Measurements from ENCODE around the gene ARPP19.
A peak's percentile ranks its signal among the peaks of the same experiment; 100 is the strongest.

The ARPP19 gene

DNA sequence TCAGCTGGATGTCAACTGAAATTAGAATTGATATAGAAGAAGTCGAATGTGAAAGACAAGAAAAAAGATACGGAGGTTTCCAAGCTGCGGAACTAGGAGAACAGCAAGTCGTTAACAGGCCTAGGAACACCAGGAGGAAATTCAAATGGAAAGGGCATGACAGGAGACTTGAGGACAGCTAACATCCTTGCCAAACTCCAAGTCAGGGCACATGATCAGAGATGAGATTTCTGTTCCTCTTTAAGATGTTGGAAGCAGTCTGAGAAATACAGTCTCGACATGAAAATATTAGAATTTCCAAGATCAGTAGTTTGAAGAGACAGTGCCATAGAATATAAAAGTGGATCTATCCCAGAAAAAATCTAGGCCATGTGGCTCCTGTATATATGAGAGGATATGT is 45.2 kb downstream of the ARPP19 start:
- no peak overlapping the region for H3K4me3 ChIP-seq (ENCODE audit: control insufficient read depth, low read depth, low read length)
- TF ChIP-seq, protein P1, sequence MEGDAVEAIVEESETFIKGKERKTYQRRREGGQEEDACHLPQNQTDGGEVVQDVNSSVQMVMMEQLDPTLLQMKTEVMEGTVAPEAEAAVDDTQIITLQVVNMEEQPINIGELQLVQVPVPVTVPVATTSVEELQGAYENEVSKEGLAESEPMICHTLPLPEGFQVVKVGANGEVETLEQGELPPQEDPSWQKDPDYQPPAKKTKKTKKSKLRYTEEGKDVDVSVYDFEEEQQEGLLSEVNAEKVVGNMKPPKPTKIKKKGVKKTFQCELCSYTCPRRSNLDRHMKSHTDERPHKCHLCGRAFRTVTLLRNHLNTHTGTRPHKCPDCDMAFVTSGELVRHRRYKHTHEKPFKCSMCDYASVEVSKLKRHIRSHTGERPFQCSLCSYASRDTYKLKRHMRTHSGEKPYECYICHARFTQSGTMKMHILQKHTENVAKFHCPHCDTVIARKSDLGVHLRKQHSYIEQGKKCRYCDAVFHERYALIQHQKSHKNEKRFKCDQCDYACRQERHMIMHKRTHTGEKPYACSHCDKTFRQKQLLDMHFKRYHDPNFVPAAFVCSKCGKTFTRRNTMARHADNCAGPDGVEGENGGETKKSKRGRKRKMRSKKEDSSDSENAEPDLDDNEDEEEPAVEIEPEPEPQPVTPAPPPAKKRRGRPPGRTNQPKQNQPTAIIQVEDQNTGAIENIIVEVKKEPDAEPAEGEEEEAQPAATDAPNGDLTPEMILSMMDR (conservative IDR thresholded peaks at IDR 0.05; ENCODE audit: control insufficient read depth, insufficient read depth, low read depth, low read length): no peak
- no peak for DNase-seq (ENCODE audit: low read depth)

DNA sequence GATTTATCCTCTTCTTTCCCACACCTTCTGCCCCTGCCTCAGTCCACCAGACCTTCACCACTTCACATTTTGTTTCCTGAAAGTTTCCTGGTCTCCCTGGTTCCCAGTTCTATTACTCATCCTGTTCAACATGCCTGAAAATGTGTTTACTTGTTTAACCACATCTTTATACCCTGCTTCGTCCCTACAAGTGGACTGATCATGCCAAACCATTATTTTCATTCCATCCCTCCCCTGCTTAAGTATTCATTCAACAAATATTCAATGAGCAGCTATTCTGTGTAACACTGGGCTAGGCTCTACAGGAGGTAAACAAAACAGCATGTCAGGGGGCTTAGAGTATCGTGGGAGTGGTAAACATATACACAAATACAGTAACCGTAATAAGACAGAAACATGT is 45.6 kb downstream of the ARPP19 start:
- peak; percentile 86 for DNase-seq (ENCODE audit: low read depth)
- TF ChIP-seq, protein P1 (conservative IDR thresholded peaks at IDR 0.05; ENCODE audit: control insufficient read depth, insufficient read depth, low read depth, low read length): no peak
- H3K4me3 ChIP-seq (ENCODE audit: control insufficient read depth, low read depth, low read length): no peak overlapping the region

DNA sequence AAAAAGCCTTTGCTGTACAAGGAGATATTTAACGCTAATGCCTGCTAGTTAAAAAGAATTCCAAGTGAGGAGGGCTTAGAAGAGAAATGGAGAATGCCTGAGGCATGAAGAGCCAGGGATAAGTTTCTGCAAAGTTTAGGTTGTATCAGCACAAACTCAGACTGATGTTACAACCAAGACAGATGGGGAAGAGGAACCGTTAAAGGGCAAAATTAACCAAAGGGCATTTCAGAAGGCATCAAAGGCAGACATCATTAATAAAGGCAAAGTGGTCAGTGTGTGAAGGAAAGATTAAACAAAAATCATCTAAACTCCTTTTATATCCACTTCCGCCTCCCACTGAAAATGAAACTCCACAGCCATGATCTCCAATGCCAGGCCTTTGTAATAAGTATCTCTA is 47.1 kb downstream of the ARPP19 start:
- H3K4me3 ChIP-seq (ENCODE audit: control insufficient read depth, low read depth, low read length): no peak overlapping the region
- TF ChIP-seq, protein P1 (conservative IDR thresholded peaks at IDR 0.05; ENCODE audit: control insufficient read depth, insufficient read depth, low read depth, low read length): no peak
- no peak for DNase-seq (ENCODE audit: low read depth)

DNA sequence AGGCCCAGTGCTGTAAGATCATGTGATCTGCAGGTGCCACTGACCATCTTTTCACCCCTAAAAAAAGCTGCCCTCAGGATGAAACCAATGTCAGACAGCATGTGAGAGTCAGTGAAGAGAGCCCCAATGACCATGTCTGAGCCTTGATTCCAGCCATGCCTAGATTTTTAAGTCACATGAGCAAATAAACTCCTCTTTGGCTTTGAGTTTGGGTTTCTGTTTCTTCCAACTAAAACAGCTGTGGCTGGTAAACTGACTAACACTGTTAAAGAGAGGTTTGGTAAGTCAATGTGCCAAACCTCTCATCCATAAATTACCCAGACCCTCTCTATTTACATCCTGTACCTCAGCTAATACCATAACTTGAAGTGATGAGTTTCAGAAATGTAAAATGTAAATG is 48.4 kb downstream of the ARPP19 start:
- TF ChIP-seq, protein P1 (conservative IDR thresholded peaks at IDR 0.05; ENCODE audit: control insufficient read depth, insufficient read depth, low read depth, low read length): no peak
- no peak overlapping the region for H3K4me3 ChIP-seq (ENCODE audit: control insufficient read depth, low read depth, low read length)
- DNase-seq (ENCODE audit: low read depth): no peak

DNA sequence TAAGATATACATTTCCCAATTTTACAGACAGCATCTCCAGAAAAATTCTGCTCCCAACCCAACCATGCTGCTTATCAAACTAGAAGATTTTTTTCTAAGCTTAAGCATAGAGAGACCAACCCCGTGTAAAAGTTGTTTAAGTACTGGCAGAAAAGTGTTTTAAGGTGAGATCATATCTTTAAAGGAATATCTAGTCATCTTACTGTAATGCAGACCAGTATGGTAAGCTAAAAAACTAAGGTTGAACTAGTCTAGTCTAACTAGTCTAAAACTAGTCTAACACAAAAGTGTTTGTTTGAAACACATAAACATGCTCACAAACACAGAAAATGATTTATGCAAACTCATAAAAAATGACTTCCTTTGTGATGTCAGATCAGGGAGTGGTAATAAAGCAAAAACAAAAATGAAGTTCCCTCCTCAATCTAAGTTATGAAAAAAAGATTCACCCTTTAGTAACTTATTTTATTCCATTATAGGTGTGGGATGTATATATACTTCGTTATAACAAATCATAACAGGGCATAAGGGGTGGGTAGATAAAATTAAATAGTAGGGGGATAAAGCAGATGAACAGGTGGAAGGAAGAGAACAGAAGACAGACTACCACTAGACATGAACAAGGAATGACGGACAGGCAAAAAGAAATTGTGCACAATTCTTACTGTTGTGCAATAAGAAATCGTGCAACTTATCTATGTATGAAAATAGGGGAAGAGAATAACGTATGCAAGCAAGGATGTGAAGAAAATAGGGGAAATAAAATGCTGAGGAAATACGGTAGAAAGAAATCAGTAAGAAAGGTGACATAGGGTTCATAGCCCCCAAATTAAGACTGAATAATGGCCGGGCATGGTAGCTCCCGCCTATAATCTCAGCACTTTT is 50.1 kb downstream of the ARPP19 start:
- H3K4me3 ChIP-seq (ENCODE audit: control insufficient read depth, low read depth, low read length): no peak overlapping the region
- TF ChIP-seq, protein P1 (conservative IDR thresholded peaks at IDR 0.05; ENCODE audit: control insufficient read depth, insufficient read depth, low read depth, low read length): no peak
- no peak for DNase-seq (ENCODE audit: low read depth)

DNA sequence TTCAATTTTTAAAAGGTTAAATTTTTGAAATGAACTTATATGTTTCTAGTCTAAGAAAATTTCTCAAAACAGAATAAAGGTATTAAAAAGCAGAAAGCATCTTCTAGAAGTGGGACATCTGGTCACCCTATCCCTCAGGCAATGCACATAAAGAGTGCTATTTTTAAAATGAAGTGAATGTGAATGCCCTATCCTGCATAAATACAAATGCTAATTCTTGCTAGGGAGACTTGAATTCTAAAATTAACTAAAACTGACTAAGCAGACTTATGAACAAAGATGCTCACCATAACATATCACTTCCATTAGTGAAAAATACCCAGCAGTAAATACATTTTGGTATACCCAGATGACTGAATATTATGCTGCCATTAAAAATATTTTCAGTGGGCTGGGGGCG is 51.8 kb downstream of the ARPP19 start:
- TF ChIP-seq, protein P1 (conservative IDR thresholded peaks at IDR 0.05; ENCODE audit: control insufficient read depth, insufficient read depth, low read depth, low read length): no peak
- H3K4me3 ChIP-seq (ENCODE audit: control insufficient read depth, low read depth, low read length): no peak overlapping the region
- no peak for DNase-seq (ENCODE audit: low read depth)
